Right ventricle myocardium inferior (tissue), 1 donor: Measurements from ENCODE around the gene ATP11A. TPM values are rescaled to one million over a fixed set of nuclear protein-coding genes. Genes with fewer than 3 reads are reported as not detected.

Experiments used
- ATAC-seq: fragments of 200-7000 bp; cut with Tn5 transposase; one replicate; pipeline ENCODE4 v1.9.1; 2020; ENCODE audit warnings: mild to moderate bottlenecking, moderate library complexity
- DNase-seq: peaks from one replicate; pipeline ENCODE4 v3.0.0; 2021; ENCODE audit errors: missing footprints
- intact Hi-C: fragments of 100-400 bp; cut with DNase I; formaldehyde crosslinking; loops from one replicate; pipeline ENCODE4 v1.11.0; 2022
- total RNA-seq: library from RNA; stranded (reverse); fragmentation: NEBNext Ultra II Directional; extraction: Animal tissue kit (Norgen Biotek cat#: 25700); gene quantifications from one replicate; pipeline ENCODE4 v1.2.1, GENCODE V29; 2021
- donor health status: DM: no; HTN: yes; CAD: no; lungs with severe emphysema.

The ATP11A gene
- total RNA-seq, 1 donor from 2014 or later: 89.9 TPM

DNA sequence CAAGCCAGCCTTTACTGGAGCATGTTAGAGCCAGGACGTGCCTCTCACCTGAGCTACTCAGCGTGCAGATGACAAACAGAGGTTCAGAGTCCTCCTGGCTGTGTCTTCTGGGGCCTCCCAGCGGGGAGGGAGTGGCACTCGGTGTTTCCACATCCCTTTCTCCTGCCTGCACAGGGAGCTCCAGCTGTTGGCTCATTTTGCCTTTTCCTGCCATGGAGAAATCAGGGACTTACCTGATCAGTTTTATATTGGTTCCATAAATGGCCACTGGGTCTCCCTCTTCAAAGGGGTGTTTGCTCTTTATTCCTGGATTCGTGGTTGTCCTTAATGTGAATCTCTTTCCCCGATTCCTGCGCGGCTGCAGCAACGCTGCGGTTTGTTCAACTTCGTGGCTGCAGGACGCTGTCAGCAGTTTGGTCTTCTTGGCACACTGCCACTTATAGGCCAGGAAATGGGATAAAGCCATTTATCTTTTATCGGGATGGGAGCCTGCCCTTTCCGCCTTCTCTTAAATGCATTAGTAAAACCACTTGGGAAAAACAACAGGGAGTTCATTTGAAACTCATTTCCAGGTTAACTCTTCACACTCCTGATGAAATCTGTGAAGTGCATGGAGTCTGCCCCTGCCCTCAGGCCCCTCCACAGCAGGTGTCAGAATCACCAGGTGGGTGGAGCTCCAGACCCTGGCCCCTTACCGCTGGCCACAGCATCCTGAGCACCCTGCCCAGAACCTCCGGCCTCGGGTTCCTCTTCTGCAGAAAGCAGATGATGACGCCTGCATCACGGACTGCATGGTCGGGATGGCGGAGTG, 239.3 kb downstream of the ATP11A start:
- DNase-seq (no peak), ATAC-seq (no peak)
- intact Hi-C loops: no loop called here

DNA sequence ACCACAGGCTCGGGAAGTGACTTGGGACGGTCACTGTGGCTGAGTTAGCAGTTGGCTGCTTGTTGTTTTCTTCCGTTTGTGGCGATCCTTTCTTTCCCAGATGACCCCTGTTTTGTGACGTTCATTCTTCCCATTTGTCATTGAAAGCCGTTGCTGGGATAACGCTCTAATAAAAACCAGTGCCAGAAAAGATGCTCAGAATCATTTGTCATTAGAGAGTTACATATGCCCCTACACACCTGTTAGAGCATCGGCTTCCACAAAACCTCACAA, 239.9 kb downstream of the ATP11A start:
- DNase-seq (no peak), ATAC-seq (no peak)
- intact Hi-C loops: no loop called here

DNA sequence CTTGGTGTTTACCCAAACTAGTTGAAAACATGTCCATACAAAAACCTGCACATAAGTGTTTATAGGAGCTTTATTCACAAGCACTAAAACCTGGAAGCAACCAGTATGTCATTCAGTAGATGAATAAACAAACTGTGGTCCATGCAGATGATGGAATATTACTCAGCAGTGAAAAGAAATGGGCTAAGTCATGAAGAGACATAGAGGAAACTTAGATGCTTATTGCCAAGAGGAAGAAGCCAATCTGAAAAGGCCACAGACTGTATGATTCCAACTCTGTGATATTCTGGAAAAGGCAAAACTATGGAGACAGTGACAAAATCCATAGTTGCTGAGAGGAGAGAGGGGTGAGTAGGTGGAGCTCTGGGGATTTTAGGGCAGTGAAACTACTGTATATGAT, 240.4 kb downstream of the ATP11A start:
- intact Hi-C loops: no loop called here
- DNase-seq: no peak
- no peak for ATAC-seq

DNA sequence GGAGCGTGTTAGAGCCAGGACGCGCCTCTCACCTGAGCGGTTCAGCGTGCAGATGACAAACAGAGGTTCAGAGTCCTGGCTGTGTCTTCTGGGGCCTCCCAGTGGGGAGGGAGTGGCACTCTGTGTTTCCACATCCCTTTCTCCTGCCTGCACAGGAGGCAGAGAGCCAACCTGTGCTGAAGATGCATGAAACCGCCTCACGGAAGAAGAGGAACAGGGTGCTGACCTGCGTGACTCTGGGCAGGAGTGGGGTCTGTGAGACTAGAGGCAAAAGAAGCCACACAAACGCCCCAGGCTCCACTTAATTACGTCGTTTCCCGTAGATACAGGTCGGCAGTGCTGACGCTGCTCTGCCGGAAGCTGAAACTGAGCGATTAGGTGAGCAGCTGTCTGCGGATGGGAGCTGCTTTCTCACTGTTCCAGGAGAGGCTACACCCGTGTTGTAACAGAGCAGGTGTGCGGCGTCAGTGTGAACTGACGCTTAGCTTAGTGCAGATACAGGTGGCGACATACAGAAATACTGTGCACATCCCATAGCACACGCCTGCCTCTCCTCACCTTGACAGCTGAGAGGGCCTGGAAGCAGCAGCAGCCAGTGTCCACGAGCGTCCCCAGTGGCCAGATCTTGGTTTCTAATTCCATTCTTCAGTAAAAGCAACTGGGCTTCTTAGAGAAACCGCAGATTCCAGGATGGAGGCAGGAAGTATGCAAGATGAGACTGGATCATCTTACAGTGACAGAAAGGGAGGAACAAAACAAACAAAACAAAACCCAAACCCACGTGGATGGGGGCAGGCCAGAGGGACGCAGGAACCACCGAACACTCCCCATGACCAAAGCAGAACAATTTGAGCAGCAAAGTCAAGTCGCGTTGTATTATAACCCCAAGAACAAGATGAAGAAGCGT, 241.4 kb downstream of the ATP11A start:
- no peak for DNase-seq
- ATAC-seq: peak; percentile 44
- intact Hi-C loops: no loop called here

DNA sequence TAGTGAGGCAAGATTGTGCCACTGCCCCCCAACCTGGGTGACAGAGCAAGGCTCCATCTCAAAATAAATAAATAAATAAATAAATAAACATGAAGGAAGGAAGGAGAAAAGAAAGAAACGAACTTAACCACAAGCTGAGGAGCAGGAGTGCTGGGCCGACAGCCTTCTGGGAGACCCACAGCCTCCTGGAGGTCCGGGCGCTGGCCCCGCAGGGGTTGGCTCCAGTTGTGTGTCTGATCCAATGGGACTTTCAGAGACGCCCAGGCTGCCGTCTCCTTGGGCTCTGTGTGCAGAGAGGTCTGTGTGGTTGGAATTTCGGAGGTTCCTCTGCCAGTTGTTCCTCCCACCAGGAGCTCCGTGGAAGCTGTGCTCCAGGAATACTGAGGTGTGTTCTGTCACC, 243.1 kb downstream of the ATP11A start:
- no peak for ATAC-seq

DNA sequence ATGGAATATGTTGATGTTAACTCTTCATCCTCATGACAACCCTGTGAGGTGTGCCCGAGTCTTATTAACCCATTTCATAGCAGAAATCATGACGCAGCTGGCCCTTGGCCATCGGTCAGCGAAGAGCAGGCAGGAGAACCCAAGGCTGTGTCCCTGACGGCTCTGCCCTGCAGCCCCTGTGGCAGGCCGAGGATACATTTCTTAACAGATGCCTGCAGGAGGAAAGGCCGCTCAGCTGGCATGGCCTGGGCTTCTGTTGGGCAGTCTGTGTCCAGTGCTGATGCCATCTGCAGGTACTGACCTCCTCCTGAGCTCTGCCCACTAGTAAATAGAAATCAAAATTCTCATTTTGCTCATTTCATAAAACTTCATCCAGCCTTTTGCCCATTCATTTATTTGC, 243.8 kb downstream of the ATP11A start:
- ATAC-seq: no peak

More for the DNA sequence above, 243.1 kb downstream of the ATP11A start:
- intact Hi-C loops: no loop called here
- no peak for DNase-seq

DNA sequence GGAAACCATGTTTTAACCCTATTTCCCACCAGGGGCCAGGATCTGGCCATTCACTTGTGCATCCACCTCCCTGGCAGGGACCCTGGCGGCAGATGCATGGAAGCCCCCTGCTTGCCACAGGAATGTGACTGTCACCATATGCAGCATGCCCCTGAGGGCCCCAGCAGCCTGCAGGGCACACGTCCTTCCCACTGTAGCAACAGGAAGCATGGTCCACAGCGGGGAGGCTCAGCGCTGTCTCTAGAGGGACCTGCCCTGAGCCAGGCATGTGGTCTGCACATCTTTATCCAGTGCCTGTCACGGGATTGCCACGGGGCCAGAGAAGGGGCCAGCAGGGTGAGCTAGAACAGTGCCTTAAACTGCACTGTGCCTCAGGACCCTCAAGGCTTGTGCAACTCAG, 244.2 kb downstream of the ATP11A start:
- intact Hi-C loops: no loop called here
- ATAC-seq: no peak
- no peak for DNase-seq

More for the DNA sequence above, 243.8 kb downstream of the ATP11A start:
- intact Hi-C loops: no loop called here
- no peak for DNase-seq

Other genes with a start within 250 kb of the ATP11A start
- gene TUBGCP3, start 101.9 kb upstream of the ATP11A start, total RNA-seq: 16.4 TPM